Naive thymus-derived CD4-positive, alpha-beta T cell (primary cell): Measurements from ENCODE around the gene MTCH1. TPM values are rescaled to one million over a fixed set of nuclear protein-coding genes. Genes with fewer than 3 reads are reported as not detected.
A peak's percentile ranks its signal among the peaks of the same experiment; 100 is the strongest.

Experiments used
- ATAC-seq: fragments of 150-1000 bp; cut with Tn5 transposase; 2 replicates; pipeline ENCODE4 v1.10.0; 2021; ENCODE audit warnings: mild to moderate bottlenecking, moderate library complexity
- CTCF ChIA-PET: fragments of 350-600 bp; sonication (Branson Sonifier 250); formaldehyde crosslinking; loops from one replicate; lab custom pipeline; 2021; ENCODE audit warnings: antibody characterized with exemption; lab: Charles Lee
- POLR2A ChIA-PET: fragments of 350-600 bp; sonication (Branson Sonifier 250); formaldehyde crosslinking; loops from one replicate; lab custom pipeline; 2021; ENCODE audit warnings: antibody characterized with exemption, inconsistent platforms; lab: Charles Lee
- DNase-seq, 9 donors: peaks; one replicate each; pipeline versions ENCODE4 v3.0.0 to v3.0.0-alpha.2; 2020 to 2022; ENCODE audit warnings: mixed read lengths in 1 of 9
- H3K27ac ChIP-seq: one replicate; pipeline ENCODE4 v1.7.0; 2013; ENCODE audit warnings: mild to moderate bottlenecking, low read depth, low read length, moderate library complexity
- H3K27me3 ChIP-seq, 2 donors: one replicate each; pipeline ENCODE4 v1.7.0; 2013; ENCODE audit warnings: low read length in 2 of 2, mild to moderate bottlenecking in 2 of 2, moderate library complexity in 2 of 2; ENCODE audit not compliant: control insufficient read depth in 2 of 2, insufficient read depth in 2 of 2
- H3K36me3 ChIP-seq, 3 experiments: 1 replicate in 2 of 3; 2 replicates in 1 of 3; pipeline ENCODE4 v1.7.0; 2013; ENCODE audit warnings: low read length in 3 of 3, mild to moderate bottlenecking in 3 of 3, moderate library complexity in 1 of 3; ENCODE audit not compliant: insufficient read depth in 3 of 3, control insufficient read depth in 2 of 3
- H3K4me1 ChIP-seq, 2 donors: one replicate each; pipeline ENCODE4 v1.7.0; 2013; ENCODE audit warnings: low read length in 2 of 2, mild to moderate bottlenecking in 2 of 2, moderate library complexity in 1 of 2; ENCODE audit not compliant: control insufficient read depth in 2 of 2, insufficient read depth in 2 of 2
- H3K4me3 ChIP-seq: 2 replicates; pipeline ENCODE4 v1.7.0; 2013; ENCODE audit warnings: mild to moderate bottlenecking, low read length
- H3K9me3 ChIP-seq, 3 experiments: 1 replicate in 2 of 3; 2 replicates in 1 of 3; pipeline ENCODE4 v1.7.0; 2013; ENCODE audit warnings: low read length in 3 of 3; ENCODE audit not compliant: control insufficient read depth in 2 of 3
- H3K27ac Mint-ChIP-seq, 9 donors: one replicate each; pipeline ENCODE4 v1.8.0; 2020 to 2022; ENCODE audit warnings: mixed read lengths in 9 of 9, mild to moderate bottlenecking in 8 of 9, moderate library complexity in 5 of 9, inconsistent platforms in 2 of 9
- H3K27me3 Mint-ChIP-seq, 5 donors: one replicate each; pipeline ENCODE4 v1.8.0; 2021 to 2022; ENCODE audit warnings: mixed read lengths in 5 of 5, mild to moderate bottlenecking in 1 of 5
- H3K36me3 Mint-ChIP-seq, 5 donors: one replicate each; pipeline ENCODE4 v1.8.0; 2020 to 2022; ENCODE audit warnings: mixed read lengths in 5 of 5, mild to moderate bottlenecking in 3 of 5, inconsistent platforms in 1 of 5
- H3K4me1 Mint-ChIP-seq, 7 donors: one replicate each; pipeline ENCODE4 v1.8.0; 2020 to 2022; ENCODE audit warnings: mixed read lengths in 7 of 7, mild to moderate bottlenecking in 3 of 7, inconsistent platforms in 1 of 7
- H3K4me3 Mint-ChIP-seq, 10 donors: one replicate each; pipeline ENCODE4 v1.8.0; 2020 to 2022; ENCODE audit warnings: mild to moderate bottlenecking in 10 of 10, mixed read lengths in 10 of 10, moderate library complexity in 6 of 10, inconsistent platforms in 2 of 10
- H3K9me3 Mint-ChIP-seq, 11 donors: one replicate each; pipeline ENCODE4 v1.8.0; 2020 to 2022; ENCODE audit warnings: mixed read lengths in 11 of 11, mild to moderate bottlenecking in 4 of 11, inconsistent platforms in 1 of 11, moderate library complexity in 1 of 11
- intact Hi-C, 2 donors: fragments of 100-400 bp; cut with micrococcal nuclease; formaldehyde crosslinking; loops; one replicate each; pipeline ENCODE4 v1.15.1; 2023
- polyA plus RNA-seq, 2 donors: library from polyadenylated mRNA; unstranded; fragments of 300-500 nt; fragmentation: Illumina TruSeq; gene quantifications; one replicate each; pipeline ENCODE4 v1.2.3, GENCODE V29; 2021
- total RNA-seq, 6 experiments: library from RNA in 5 of 6; stranded (reverse) in 5 of 6; gene quantifications; 1 replicate in 5 of 6; 2 replicates in 1 of 6; pipeline ENCODE4 v1.2.3 and lab custom pipeline; 2021 to 2026

The MTCH1 gene
- total and polyA plus RNA-seq, 7 experiments from 2014 or later = 75.2 to 198 (median 130) TPM

- no peak overlapping the region for H3K4me3 ChIP-seq
- Mint-ChIP-seq H3K36me3 (peaks cover 0 to 4% (median 0%) of the 10 kb centered on the region in 5 donors), H3K4me3 (peak overlapping the region in 4 of 10 donors; percentile 3 to 60 (median 34)), H3K9me3 (peaks cover 0 to 1% (median 0%) of the 10 kb centered on the region in 11 donors), H3K4me1 (peaks cover 39 to 83% (median 47%) of the 10 kb centered on the region in 7 donors), H3K27me3 (no peaks in the 10 kb centered on the region), H3K27ac (peak overlapping the region in 8 of 9 donors; percentile 46 to 90 (median 78))
- no peaks in the 10 kb centered on the region for H3K9me3 ChIP-seq
- ATAC-seq (no peak), DNase-seq (no peak)
- H3K36me3 ChIP-seq = no peaks in the 10 kb centered on the region
- ChIA-PET POLR2A (interaction anchor here (0.6 to 14.9 kb wide), 7 partner anchors 24 to 187 kb away, joined by 3 to 276 read pairs (median 6); partner anchors contain the start of genes C6orf89 and PIM1), CTCF (interaction anchor here (0.6 to 16.2 kb wide), 19 partner anchors 8 to 669 kb away, joined by 3 to 639 read pairs (median 5); partner anchors contain the start of genes C6orf89 and PIM1)
- no peak overlapping the region for H3K27ac ChIP-seq
- H3K27me3 ChIP-seq = no peaks in the 10 kb centered on the region
- peaks cover 28 to 32% of the 10 kb centered on the region in 2 donors for H3K4me1 ChIP-seq
- intact Hi-C loops = no loop called here
Observed at GRCh38 chr6:37022135-37022863, 36.3 kb upstream of the MTCH1 start.

GRCh38 chr6:37021356-37022129 is 35.5 kb upstream of the MTCH1 start:
- peaks cover 0 to 4% (median 0%) of the 10 kb centered on the region in 5 donors for H3K36me3 Mint-ChIP-seq
- CTCF ChIA-PET = interaction anchor here (0.5 to 16.2 kb wide), 22 partner anchors 9 to 670 kb away, joined by 3 to 639 read pairs (median 5); partner anchors contain the start of genes C6orf89 and PIM1
- peaks cover 28 to 32% of the 10 kb centered on the region in 2 donors for H3K4me1 ChIP-seq
- intact Hi-C loops = loop anchor here (1.0 kb wide), 2 partner anchors 30 to 151 kb away; no protein-coding TSS in a partner anchor
- H3K9me3 ChIP-seq = no peaks in the 10 kb centered on the region
- ATAC-seq = peak; percentile 55
- no peak overlapping the region for H3K27ac ChIP-seq
- H3K4me3 ChIP-seq = no peak overlapping the region
- H3K27me3 Mint-ChIP-seq = no peaks in the 10 kb centered on the region
- H3K4me1 Mint-ChIP-seq = peaks cover 39 to 81% (median 47%) of the 10 kb centered on the region in 7 donors
- DNase-seq = peak; percentile 33 to 87 (median 75)
- peak overlapping the region; percentile 1 to 90 (median 61) for H3K27ac Mint-ChIP-seq
- peaks cover 0 to 1% (median 0%) of the 10 kb centered on the region in 11 donors for H3K9me3 Mint-ChIP-seq
- POLR2A ChIA-PET = interaction anchor here (0.6 to 14.9 kb wide), 7 partner anchors 19 to 188 kb away, joined by 3 to 276 read pairs (median 6); partner anchors contain the start of genes C6orf89 and PIM1
- peak overlapping the region in 6 of 10 donors; percentile 3 to 60 (median 11) for H3K4me3 Mint-ChIP-seq
- no peaks in the 10 kb centered on the region for H3K27me3 ChIP-seq
- no peaks in the 10 kb centered on the region for H3K36me3 ChIP-seq

- peaks cover 28 to 32% of the 10 kb centered on the region in 2 donors for H3K4me1 ChIP-seq
- intact Hi-C loops = loop anchor here (1.0 kb wide), 2 partner anchors 30 to 151 kb away; no protein-coding TSS in a partner anchor
- POLR2A ChIA-PET = interaction anchor here (1.3 to 14.9 kb wide), 5 partner anchors 26 to 189 kb away, joined by 3 to 276 read pairs (median 19); partner anchors contain the start of gene PIM1
Observed at GRCh38 chr6:37020812-37021211, 34.8 kb upstream of the MTCH1 start.

GRCh38 chr6:37020381-37020780 is 34.4 kb upstream of the MTCH1 start:
- no peaks in the 10 kb centered on the region for H3K27me3 Mint-ChIP-seq
- no peak for ATAC-seq
- H3K4me3 ChIP-seq = no peak overlapping the region
- POLR2A ChIA-PET = interaction anchor here (1.5 to 14.9 kb wide), 4 partner anchors 30 to 189 kb away, joined by 3 to 276 read pairs (median 30); partner anchors contain the start of gene PIM1
- H3K36me3 Mint-ChIP-seq = peaks cover 0 to 4% (median 0%) of the 10 kb centered on the region in 5 donors
- peaks cover 0 to 1% (median 0%) of the 10 kb centered on the region in 11 donors for H3K9me3 Mint-ChIP-seq
- peaks cover 28 to 32% of the 10 kb centered on the region in 2 donors for H3K4me1 ChIP-seq
- H3K27ac ChIP-seq = no peak overlapping the region
- DNase-seq = no peak
- peak overlapping the region in 5 of 9 donors; percentile 30 to 87 (median 69) for H3K27ac Mint-ChIP-seq
- intact Hi-C loops = no loop called here
- no peak overlapping the region for H3K4me3 Mint-ChIP-seq
- no peaks in the 10 kb centered on the region for H3K27me3 ChIP-seq
- peaks cover 38 to 72% (median 47%) of the 10 kb centered on the region in 7 donors for H3K4me1 Mint-ChIP-seq
- H3K9me3 ChIP-seq = no peaks in the 10 kb centered on the region
- no peaks in the 10 kb centered on the region for H3K36me3 ChIP-seq
- CTCF ChIA-PET = interaction anchor here (0.6 to 16.2 kb wide), 11 partner anchors 11 to 472 kb away, joined by 3 to 639 read pairs (median 10); partner anchors contain the start of genes C6orf89 and PIM1

More at GRCh38 chr6:37020812-37021211, 34.8 kb upstream of the MTCH1 start:
- H3K36me3 ChIP-seq = no peaks in the 10 kb centered on the region
- Mint-ChIP-seq H3K27me3 (no peaks in the 10 kb centered on the region), H3K4me1 (peaks cover 38 to 74% (median 47%) of the 10 kb centered on the region in 7 donors), H3K9me3 (peaks cover 0 to 1% (median 0%) of the 10 kb centered on the region in 11 donors), H3K36me3 (peaks cover 0 to 4% (median 0%) of the 10 kb centered on the region in 5 donors), H3K27ac (peak overlapping the region in 4 of 9 donors; percentile 51 to 87 (median 74)), H3K4me3 (peak overlapping the region in 2 of 10 donors; percentile 1 to 11)
- CTCF ChIA-PET = interaction anchor here (0.5 to 16.2 kb wide), 16 partner anchors 11 to 297 kb away, joined by 3 to 639 read pairs (median 4); partner anchors contain the start of genes C6orf89 and PIM1
- H3K27me3 ChIP-seq = no peaks in the 10 kb centered on the region
- no peaks in the 10 kb centered on the region for H3K9me3 ChIP-seq
- ATAC-seq (no peak), DNase-seq (no peak)
- no peak overlapping the region for H3K27ac ChIP-seq
- H3K4me3 ChIP-seq = no peak overlapping the region

- no peaks in the 10 kb centered on the region for H3K36me3 ChIP-seq
- Mint-ChIP-seq H3K27ac (peak overlapping the region; percentile 59 to 87 (median 78)), H3K4me1 (peaks cover 36 to 61% (median 47%) of the 10 kb centered on the region in 7 donors), H3K27me3 (no peaks in the 10 kb centered on the region), H3K9me3 (no peaks in the 10 kb centered on the region), H3K36me3 (peaks cover 0 to 4% (median 0%) of the 10 kb centered on the region in 5 donors), H3K4me3 (no peak overlapping the region)
- no peak overlapping the region for H3K4me3 ChIP-seq
- peaks cover 23 to 32% of the 10 kb centered on the region in 2 donors for H3K4me1 ChIP-seq
- no peaks in the 10 kb centered on the region for H3K9me3 ChIP-seq
- DNase-seq = no peak
- POLR2A ChIA-PET = interaction anchor here (0.7 to 14.9 kb wide), 7 partner anchors 32 to 194 kb away, joined by 3 to 276 read pairs (median 7); partner anchors contain the start of genes C6orf89, PIM1 and PPIL1
- H3K27me3 ChIP-seq = no peaks in the 10 kb centered on the region
- H3K27ac ChIP-seq = peak overlapping the region; percentile 29
- no peak for ATAC-seq
- CTCF ChIA-PET = interaction anchor here (0.6 to 16.2 kb wide), 27 partner anchors 9 to 307 kb away, joined by 3 to 639 read pairs (median 5); partner anchors contain the start of genes C6orf89 and PIM1
- intact Hi-C loops = loop anchor here (2.0 to 5.0 kb wide), 3 partner anchors 83 to 673 kb away; partner anchors contain the start of gene PPIL1 (in 1 of the 2)
Observed at GRCh38 chr6:37019065-37019450, 33.1 kb upstream of the MTCH1 start.
